ENCODE results near the gene BCL3. TPM values are rescaled to one million over a fixed set of nuclear protein-coding genes. Genes with fewer than 3 reads are reported as not detected.

BCL3 gene
- total and polyA plus RNA-seq, 2 of the 4 experiments (the other 2 are of a cell fraction): 1.6 to 26.0 TPM

DNA sequence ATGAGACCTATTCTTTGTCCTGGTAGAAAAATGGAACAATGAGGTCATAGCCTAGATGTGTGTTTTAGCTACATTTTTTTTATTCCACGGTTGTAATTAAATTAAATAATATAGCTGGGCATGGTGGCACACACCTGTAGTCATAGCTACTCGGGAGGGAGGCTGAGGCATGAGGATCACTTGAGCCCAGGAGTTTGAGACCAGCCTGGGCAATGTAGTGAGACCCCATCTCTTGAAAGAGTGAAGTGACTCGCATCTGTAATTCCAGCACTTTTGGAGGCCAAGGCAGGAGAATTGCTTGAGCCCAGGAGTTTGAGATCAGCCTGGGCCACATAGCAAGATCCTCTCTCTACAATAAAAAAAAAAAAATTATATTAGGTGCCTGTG, 17.4 kb downstream of the BCL3 start:
- POLR2A ChIA-PET (ENCODE audit: unreplicated experiment): no interaction called here
- in situ Hi-C loops (cut with MboI; ENCODE audit: low sequenced_read_pairs): no loop called here

More for the DNA sequence above, 17.4 kb downstream of the BCL3 start:
- no peaks in the 10 kb centered on the region for H3K79me1 ChIP-seq (ENCODE audit: low read depth in 1 of 2, low read length in 2 of 2)
- H3K56ac ChIP-seq (ENCODE audit: extremely low read depth, insufficient read depth, low read length): no peak overlapping the region
- H2AK5ac ChIP-seq (ENCODE audit: low read depth, low read length): peak overlapping the region; percentile 66
- no peaks in the 10 kb centered on the region for H3K27me3 ChIP-seq (ENCODE audit: control insufficient read depth, insufficient read depth, low read length)
- no peak overlapping the region for H3K9ac ChIP-seq (ENCODE audit: low read depth, low read length)
- H4K8ac ChIP-seq (ENCODE audit: low read depth in 2 of 2, low read length in 2 of 2): no peak overlapping the region
- no peak overlapping the region for H2AK9ac ChIP-seq (replicated peaks; ENCODE audit: low read depth, low read length, poor library complexity)
- no peak overlapping the region for H3K27ac ChIP-seq (ENCODE audit: insufficient read depth, low read length)
- ATAC-seq (ENCODE audit: low read depth) (no peak), DNase-seq (no peak)
- TF ChIP-seq, protein P1, sequence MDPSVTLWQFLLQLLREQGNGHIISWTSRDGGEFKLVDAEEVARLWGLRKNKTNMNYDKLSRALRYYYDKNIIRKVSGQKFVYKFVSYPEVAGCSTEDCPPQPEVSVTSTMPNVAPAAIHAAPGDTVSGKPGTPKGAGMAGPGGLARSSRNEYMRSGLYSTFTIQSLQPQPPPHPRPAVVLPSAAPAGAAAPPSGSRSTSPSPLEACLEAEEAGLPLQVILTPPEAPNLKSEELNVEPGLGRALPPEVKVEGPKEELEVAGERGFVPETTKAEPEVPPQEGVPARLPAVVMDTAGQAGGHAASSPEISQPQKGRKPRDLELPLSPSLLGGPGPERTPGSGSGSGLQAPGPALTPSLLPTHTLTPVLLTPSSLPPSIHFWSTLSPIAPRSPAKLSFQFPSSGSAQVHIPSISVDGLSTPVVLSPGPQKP (IDR thresholded peaks at IDR 0.05; ENCODE audit: borderline replicate concordance, low read depth, low read length): no peak
- TF ChIP-seq MXI1 (IDR thresholded peaks at IDR 0.05; ENCODE audit: borderline replicate concordance, low read depth, low read length) (no peak), FOS (IDR thresholded peaks at IDR 0.05; ENCODE audit: low read depth, low read length) (no peak), BHLHE40 (IDR thresholded peaks at IDR 0.05; ENCODE audit: low read depth, low read length) (no peak), POLR2A (IDR thresholded peaks at IDR 0.05; ENCODE audit: low read depth, low read length) (no peak), NFE2L2 (IDR thresholded peaks at IDR 0.05; ENCODE audit: low read depth, low read length) (no peak), MAFK (IDR thresholded peaks at IDR 0.05; ENCODE audit: low read depth, low read length) (no peak)
- TF ChIP-seq, protein P2, sequence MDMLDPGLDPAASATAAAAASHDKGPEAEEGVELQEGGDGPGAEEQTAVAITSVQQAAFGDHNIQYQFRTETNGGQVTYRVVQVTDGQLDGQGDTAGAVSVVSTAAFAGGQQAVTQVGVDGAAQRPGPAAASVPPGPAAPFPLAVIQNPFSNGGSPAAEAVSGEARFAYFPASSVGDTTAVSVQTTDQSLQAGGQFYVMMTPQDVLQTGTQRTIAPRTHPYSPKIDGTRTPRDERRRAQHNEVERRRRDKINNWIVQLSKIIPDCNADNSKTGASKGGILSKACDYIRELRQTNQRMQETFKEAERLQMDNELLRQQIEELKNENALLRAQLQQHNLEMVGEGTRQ (IDR thresholded peaks at IDR 0.05; ENCODE audit: low read depth, low read length): no peak
- TF ChIP-seq, protein P3, sequence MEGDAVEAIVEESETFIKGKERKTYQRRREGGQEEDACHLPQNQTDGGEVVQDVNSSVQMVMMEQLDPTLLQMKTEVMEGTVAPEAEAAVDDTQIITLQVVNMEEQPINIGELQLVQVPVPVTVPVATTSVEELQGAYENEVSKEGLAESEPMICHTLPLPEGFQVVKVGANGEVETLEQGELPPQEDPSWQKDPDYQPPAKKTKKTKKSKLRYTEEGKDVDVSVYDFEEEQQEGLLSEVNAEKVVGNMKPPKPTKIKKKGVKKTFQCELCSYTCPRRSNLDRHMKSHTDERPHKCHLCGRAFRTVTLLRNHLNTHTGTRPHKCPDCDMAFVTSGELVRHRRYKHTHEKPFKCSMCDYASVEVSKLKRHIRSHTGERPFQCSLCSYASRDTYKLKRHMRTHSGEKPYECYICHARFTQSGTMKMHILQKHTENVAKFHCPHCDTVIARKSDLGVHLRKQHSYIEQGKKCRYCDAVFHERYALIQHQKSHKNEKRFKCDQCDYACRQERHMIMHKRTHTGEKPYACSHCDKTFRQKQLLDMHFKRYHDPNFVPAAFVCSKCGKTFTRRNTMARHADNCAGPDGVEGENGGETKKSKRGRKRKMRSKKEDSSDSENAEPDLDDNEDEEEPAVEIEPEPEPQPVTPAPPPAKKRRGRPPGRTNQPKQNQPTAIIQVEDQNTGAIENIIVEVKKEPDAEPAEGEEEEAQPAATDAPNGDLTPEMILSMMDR (conservative IDR thresholded peaks at IDR 0.05; ENCODE audit: low read depth, low read length): no peak
- no peak overlapping the region for H3K23ac ChIP-seq (ENCODE audit: low read depth, low read length)
- H2BK120ac ChIP-seq (ENCODE audit: low read depth, low read length): no peak overlapping the region
- no peaks in the 10 kb centered on the region; the same call in 1 of the 2 replicates for H3K9me1 ChIP-seq (ENCODE audit: insufficient read depth, low read length)
- no peak overlapping the region for H3K4me2 ChIP-seq (ENCODE audit: low read depth, low read length)
- H4K5ac ChIP-seq (ENCODE audit: low read depth, low read length): no peak overlapping the region
- H3K9me3 ChIP-seq (ENCODE audit: control insufficient read depth, insufficient read depth, low read length): peaks cover 3% of the 10 kb centered on the region; the same call in 1 of the 2 replicates
- H3K4me1 ChIP-seq (ENCODE audit: control insufficient read depth, insufficient read depth, low read length): no peaks in the 10 kb centered on the region
- no peak overlapping the region for H2BK5ac ChIP-seq (ENCODE audit: low read depth, low read length, poor library complexity, severe bottlenecking)
- H3K14ac ChIP-seq (replicated peaks; ENCODE audit: low read depth, low read length): no peak overlapping the region
- CTCF ChIA-PET: interaction anchor here (0.6 to 4.0 kb wide), 3 partner anchors 30 to 77 kb away, joined by 3 to 23 read pairs (median 5); no protein-coding TSS in a partner anchor
- BruUV-seq (replicated peaks): no TSS peak
- no peak overlapping the region for H4K91ac ChIP-seq (ENCODE audit: insufficient read depth, low read depth, low read length)
- no peak overlapping the region for H2BK15ac ChIP-seq (ENCODE audit: low read depth, low read length)
- H3K18ac ChIP-seq (ENCODE audit: low read depth, low read length): no peak overlapping the region
- WGBS, 2 experiments (ENCODE audit: extremely low coverage in 2 of 2, insufficient read length in 1 of 2): 100% methylated on average over 1 of the region's 3 CpGs; no CpG with 5 or more reads in 1 of the 2 experiments
- no peak overlapping the region for H3K4me3 ChIP-seq (ENCODE audit: insufficient read depth, low read depth, low read length)
- no peak overlapping the region for H2BK20ac ChIP-seq (ENCODE audit: low read depth, low read length)
- dilution Hi-C loops (cut with HindIII; ENCODE audit: low sequenced_read_pairs, unreplicated experiment): no loop called here
- intact Hi-C loops (cut with micrococcal nuclease): no loop called here
- H4K20me1 ChIP-seq (ENCODE audit: insufficient read depth, low read length): no peaks in the 10 kb centered on the region
- H2AFZ ChIP-seq (replicated peaks; ENCODE audit: low read length, poor library complexity): no peak overlapping the region
- 0 out of 2 replicates have a peak, but pooled peaks cover 3% of the 10 kb centered on the region for H3K36me3 ChIP-seq (ENCODE audit: control insufficient read depth, insufficient read depth, low read length)
- H3K4ac ChIP-seq (ENCODE audit: low read depth, low read length): no peak overlapping the region
